H1 (cell line): ENCODE measurements around the gene TMEM128. TPM values are rescaled to one million over a fixed set of nuclear protein-coding genes. Genes with fewer than 3 reads are reported as not detected.

ENCODE experiments used
- CTCF ChIA-PET: fragments of 300-600 bp; sonication (Branson Sonifier 250); formaldehyde crosslinking; loops from one replicate; lab custom pipeline; 2021; ENCODE audit not compliant: partially characterized antibody; lab: Charles Lee
- POLR2A ChIA-PET: fragments of 300-600 bp; sonication (Branson Sonifier 250); formaldehyde crosslinking; loops from one replicate; lab custom pipeline; 2021; ENCODE audit warnings: inconsistent platforms; ENCODE audit not compliant: partially characterized antibody; lab: Charles Lee
- DNase-seq, 2 experiments: peaks; one replicate each; pipeline versions ENCODE4 v3.0.0 to v3.0.0-alpha.2; 2010 to 2022; ENCODE audit warnings: low spot score in 2 of 2, low read depth in 1 of 2, mixed read lengths in 1 of 2
- FAIRE-seq: peaks from 2 replicates; lab custom pipeline; 2011; peaks lifted over from hg19 to GRCh38; lab: Jason Lieb, UNC
- H2AFZ ChIP-seq: 2 replicates; pipeline ENCODE4 v1.8.1; 2012; ENCODE audit warnings: low read length, inconsistent platforms
- H2AK5ac ChIP-seq: 2 replicates; pipeline ENCODE4 v1.6.1; 2013; ENCODE audit warnings: low read depth, low read length
- H2BK120ac ChIP-seq: replicated peaks from 2 replicates; pipeline ENCODE3; 2013; ENCODE audit warnings: low read depth, low read length, inconsistent platforms
- H2BK12ac ChIP-seq: 2 replicates; pipeline ENCODE4 v1.6.1; 2013; ENCODE audit warnings: low read depth, low read length
- H2BK15ac ChIP-seq: 2 replicates; pipeline ENCODE4 v1.6.1; 2013; ENCODE audit warnings: low read length
- H2BK20ac ChIP-seq: 2 replicates; pipeline ENCODE4 v1.6.1; 2013; ENCODE audit warnings: low read length
- H2BK5ac ChIP-seq: 2 replicates; pipeline ENCODE4 v1.6.1; 2013; ENCODE audit warnings: low read depth, low read length
- H3K14ac ChIP-seq: 2 replicates; pipeline ENCODE4 v1.6.1; 2013; ENCODE audit warnings: inconsistent platforms; ENCODE audit not compliant: insufficient read length
- H3K18ac ChIP-seq: 2 replicates; pipeline ENCODE4 v1.6.1; 2013; ENCODE audit warnings: low read length; ENCODE audit errors: extremely low read depth
- H3K23ac ChIP-seq: 2 replicates; pipeline ENCODE4 v1.6.1; 2013; ENCODE audit warnings: inconsistent platforms; ENCODE audit not compliant: insufficient read length
- H3K23me2 ChIP-seq: 2 replicates; pipeline ENCODE4 v1.6.1; 2013; ENCODE audit warnings: low read depth, low read length
- H3K27ac ChIP-seq: 2 replicates; pipeline ENCODE4 v1.6.1; 2011; ENCODE audit warnings: low read depth, low read length, inconsistent platforms
- H3K27me3 ChIP-seq, 4 experiments: replicated peaks in 1 of 4; 1 replicate in 1 of 4; 2 replicates in 3 of 4; pipeline versions ENCODE4 v1.6.1 to v1.8.1; 2011 to 2013; ENCODE audit warnings: low read length in 3 of 4, mild to moderate bottlenecking in 3 of 4, inconsistent platforms in 2 of 4, mixed read lengths in 2 of 4, moderate library complexity in 1 of 4; ENCODE audit not compliant: control insufficient read depth in 3 of 4, insufficient read depth in 3 of 4; ENCODE audit errors: extremely low read depth in 1 of 4
- H3K36me3 ChIP-seq, 4 experiments: 2 replicates each; pipeline versions ENCODE4 v1.6.1 to v1.8.1; 2011 to 2013; ENCODE audit warnings: mild to moderate bottlenecking in 4 of 4, low read length in 3 of 4, moderate library complexity in 2 of 4, control low read depth in 1 of 4, inconsistent platforms in 1 of 4; ENCODE audit not compliant: insufficient read depth in 4 of 4, control insufficient read depth in 2 of 4
- H3K4ac ChIP-seq: replicated peaks from 2 replicates; pipeline ENCODE3; 2013; ENCODE audit warnings: low read length, low read depth, mixed read lengths, inconsistent platforms; ENCODE audit not compliant: insufficient read length
- H3K4me1 ChIP-seq, 4 experiments: replicated peaks in 1 of 4; 1 replicate in 1 of 4; 2 replicates in 3 of 4; pipeline versions ENCODE4 v1.6.1 to v1.8.1; 2011 to 2013; ENCODE audit warnings: low read length in 3 of 4, inconsistent platforms in 2 of 4, mixed read lengths in 1 of 4; ENCODE audit not compliant: insufficient read depth in 4 of 4, control insufficient read depth in 3 of 4
- H3K4me2 ChIP-seq, 2 experiments: 2 replicates each; pipeline versions ENCODE4 v1.6.1 to v1.8.1; 2011 to 2013; ENCODE audit warnings: low read depth in 2 of 2, low read length in 2 of 2, control low read depth in 1 of 2, inconsistent platforms in 1 of 2, mild to moderate bottlenecking in 1 of 2; ENCODE audit not compliant: insufficient read depth in 1 of 2
- H3K4me3 ChIP-seq, 4 experiments: fragments of 200-600, 300-600 bp in 1 of 4; sonication (generic), shearing (Covaris generic), sonication (Bioruptor Twin) in 1 of 4; 2 replicates each; pipeline versions ENCODE4 v1.5.1 to v1.8.1; 2011 to 2016; ENCODE audit warnings: low read length in 4 of 4, low read depth in 3 of 4, control low read depth in 2 of 4, inconsistent platforms in 2 of 4, mild to moderate bottlenecking in 2 of 4, mixed read lengths in 1 of 4, moderate library complexity in 1 of 4; ENCODE audit not compliant: insufficient read depth in 2 of 4; ENCODE audit errors: extremely low read depth in 1 of 4
- H3K56ac ChIP-seq: replicated peaks from 2 replicates; pipeline ENCODE3; 2013; ENCODE audit warnings: low read depth, mild to moderate bottlenecking, mixed read lengths, low read length, inconsistent platforms; ENCODE audit not compliant: insufficient read length
- H3K79me1 ChIP-seq: 2 replicates; pipeline ENCODE4 v1.6.1; 2013; ENCODE audit warnings: low read depth, low read length, control low read depth
- H3K79me2 ChIP-seq, 2 experiments: 2 replicates each; pipeline versions ENCODE4 v1.6.1 to v1.8.1; 2012 to 2013; ENCODE audit warnings: low read length in 2 of 2, mild to moderate bottlenecking in 2 of 2, inconsistent platforms in 1 of 2; ENCODE audit not compliant: insufficient read depth in 2 of 2, control insufficient read depth in 1 of 2
- H3K9ac ChIP-seq, 4 experiments: replicated peaks in 1 of 4; 1 replicate in 1 of 4; 2 replicates in 3 of 4; pipeline versions ENCODE4 v1.6.1 to v1.8.1; 2011 to 2013; ENCODE audit warnings: low read depth in 3 of 4, low read length in 3 of 4, control low read depth in 2 of 4, mild to moderate bottlenecking in 2 of 4, moderate library complexity in 2 of 4, inconsistent platforms in 1 of 4; ENCODE audit errors: extremely low read depth in 1 of 4
- H3K9me3 ChIP-seq, 2 experiments: 2 replicates each; pipeline versions ENCODE4 v1.6.1 to v1.8.1; 2012 to 2013; ENCODE audit warnings: mild to moderate bottlenecking in 2 of 2, moderate library complexity in 2 of 2, control low read depth in 1 of 2, inconsistent platforms in 1 of 2, low read depth in 1 of 2, low read length in 1 of 2, mixed read lengths in 1 of 2; ENCODE audit not compliant: insufficient read depth in 2 of 2
- H4K20me1 ChIP-seq, 2 experiments: replicated peaks in 1 of 2; 2 replicates each; pipeline versions ENCODE3 to v1.8.1; 2011 to 2013; ENCODE audit warnings: inconsistent platforms in 2 of 2, low read length in 2 of 2, mild to moderate bottlenecking in 1 of 2; ENCODE audit not compliant: insufficient read depth in 2 of 2, control insufficient read depth in 1 of 2
- H4K5ac ChIP-seq: 2 replicates; pipeline ENCODE4 v1.6.1; 2013; ENCODE audit warnings: low read length, low read depth, mixed read lengths, inconsistent platforms; ENCODE audit not compliant: insufficient read length
- H4K8ac ChIP-seq: 2 replicates; pipeline ENCODE4 v1.8.0; 2013; ENCODE audit warnings: mild to moderate bottlenecking, moderate library complexity, low read length, inconsistent platforms; ENCODE audit not compliant: insufficient read depth; ENCODE audit errors: extremely low read depth
- H4K91ac ChIP-seq: replicated peaks from 2 replicates; pipeline ENCODE3; 2013; ENCODE audit warnings: low read length, mixed read lengths, inconsistent platforms; ENCODE audit not compliant: insufficient read length
- EZH2 ChIP-seq: fragments of 200-600 bp; sonication (generic); IDR thresholded peaks from 2 replicates; pipeline ENCODE4 v1.7.1; 2012; ENCODE audit warnings: low read depth, mild to moderate bottlenecking, moderate library complexity, low read length, inconsistent platforms; ENCODE audit not compliant: severe bottlenecking
- RNF2 ChIP-seq: fragments of 200-900, 300-1000 bp; sonication (generic); IDR thresholded peaks from 2 replicates; pipeline ENCODE4 v1.7.1; 2016; ENCODE audit warnings: borderline replicate concordance, low read depth, mild to moderate bottlenecking, antibody characterized with exemption, low read length; ENCODE audit not compliant: poor library complexity, severe bottlenecking; ENCODE audit errors: missing control alignments
- SP1 ChIP-seq: IDR thresholded peaks from 2 replicates; pipeline ENCODE4 v1.6.1; 2011; ENCODE audit warnings: low read depth, low read length
- SUZ12 ChIP-seq: fragments of 200-600 bp; sonication (generic); IDR thresholded peaks from 2 replicates; pipeline ENCODE4 v1.6.1; 2012; ENCODE audit warnings: mild to moderate bottlenecking, inconsistent platforms, low read length, moderate library complexity, mixed read lengths
- WGBS, 2 experiments: shearing (Covaris generic) in 1 of 2; methylation state at CpG; one replicate each; pipeline versions ENCODE4 v1.1.6 to v1.1.7; 2013 to 2015; ENCODE audit warnings: low lambda C conversion rate in 2 of 2, mixed read lengths in 2 of 2, inconsistent platforms in 1 of 2, low coverage in 1 of 2, missing lambda C conversion rate in 1 of 2; ENCODE audit not compliant: insufficient replicate concordance in 2 of 2, insufficient coverage in 1 of 2, insufficient read length in 1 of 2; ENCODE audit errors: extremely low coverage in 1 of 2, missing lambda C conversion rate in 1 of 2; 5-methylcytosine and 5-hydroxymethylcytosine counted together
- polyA plus RNA-seq, 7 experiments: library from polyadenylated mRNA; depleted of rRNA in 3 of 7; stranded (reverse) in 5 of 7; unstranded in 2 of 7; fragments of >200 nt in 5 of 7; fragments of 200-250 nt in 2 of 7; gene quantifications; 1 replicate in 5 of 7; 2 replicates in 1 of 7; 4 replicates in 1 of 7; pipeline versions ENCODE4 v1.2.1 to v1.2.3, GENCODE V29; 2011 to 2013; ENCODE audit warnings: missing spikeins in 2 of 7, mixed read lengths in 2 of 7
- total RNA-seq: library from RNA; stranded (reverse); fragmentation: NEBNext Ultra II Directional; extraction: Animal tissue kit (Norgen Biotek cat#: 25700); gene quantifications from 2 replicates; pipeline ENCODE4 v1.2.1, GENCODE V29; 2021

The TMEM128 gene
- total and polyA plus RNA-seq, 2 of the 8 experiments (the other 6 are each of a cell fraction or from before 2014, with no cell fraction given), result 17.7 to 33.6 TPM

- Histone ChIP-seq H3K56ac (no peak overlapping the region), H2BK15ac (no peak overlapping the region), H2AFZ (no peak overlapping the region), H2BK20ac (no peak overlapping the region), H2BK12ac (no peak overlapping the region), H4K5ac (no peak overlapping the region), H3K79me1 (no peaks in the 10 kb centered on the region), H4K20me1 (no peaks in the 10 kb centered on the region), H3K79me2 (no peaks in the 10 kb centered on the region), H3K23ac (no peak overlapping the region), H3K4me3 (peak overlapping the region in 2 of 4 experiments; percentile 5 to 53; a peak in 4 of 8 replicates), H3K27me3 (peaks cover 40 to 59% (median 52%) of the 10 kb centered on the region in 4 experiments), H2AK5ac (no peak overlapping the region), H3K9ac (no peak overlapping the region), H2BK5ac (no peak overlapping the region), H3K4me2 (peak overlapping the region; percentile 16 to 62), H3K9me3 (peaks cover 0 to 5% of the 10 kb centered on the region in 2 experiments; a peak in 1 of 4 replicates), H3K27ac (no peak overlapping the region), H4K8ac (no peak overlapping the region), H3K14ac (no peak overlapping the region), H3K4me1 (peaks cover 0 to 2% (median under 1%) of the 10 kb centered on the region in 4 experiments; a peak in 2 of 7 replicates), H2BK120ac (no peak overlapping the region), H3K23me2 (no peaks in the 10 kb centered on the region; the same call in 1 of the 2 replicates), H3K4ac (no peak overlapping the region), H4K91ac (no peak overlapping the region), H3K18ac (no peak overlapping the region), H3K36me3 (peaks cover 0 to 6% (median 0%) of the 10 kb centered on the region in 4 experiments; a peak in 1 of 8 replicates)
- ChIA-PET CTCF (interaction anchor here (0.7 kb wide), 1 partner anchor 1971 kb away, joined by 3 read pairs; no protein-coding TSS in a partner anchor), POLR2A (no interaction called here)
- DNase-seq, result peak in 1 of 2 experiments; percentile 58
- FAIRE-seq, result no peak
- 29% methylated on average over 39 of the region's 51 CpGs; no CpG with 5 or more reads in 1 of the 2 experiments for WGBS, 2 experiments
- peak; percentile 82 for TF ChIP-seq SUZ12
- TF ChIP-seq SP1, result no peak
- peak; percentile 79 for TF ChIP-seq EZH2
- peak; percentile 30 for TF ChIP-seq RNF2
These were observed 20.3 kb downstream of the TMEM128 start for GRCh38 chr4:4227510-4228355.
